Fibroblast of villous mesenchyme (primary cell): ENCODE results near the gene CHAD. TPM values are rescaled to one million over a fixed set of nuclear protein-coding genes. Genes with fewer than 3 reads are reported as not detected.
A peak's percentile ranks its signal among the peaks of the same experiment; 100 is the strongest.

ENCODE experiments used
- DNase-seq: peaks from one replicate; pipeline ENCODE4 v3.0.0-alpha.2; 2010; ENCODE audit warnings: low read depth
- H3K4me3 ChIP-seq: 2 replicates; pipeline ENCODE4 v1.5.1; 2011; ENCODE audit warnings: low read depth, mild to moderate bottlenecking, low read length
- CTCF ChIP-seq: IDR thresholded peaks from 2 replicates; pipeline ENCODE4 v1.5.1; 2012; ENCODE audit warnings: low read depth, mild to moderate bottlenecking, low read length; ENCODE audit not compliant: insufficient read depth
- total RNA-seq: library from RNA; depleted of rRNA; stranded (reverse); fragments of >200 nt; gene quantifications from 2 replicates; pipeline ENCODE4 v1.2.3, GENCODE V29; 2012

CHAD gene
- total RNA-seq, 1 donor, result not detected

DNA sequence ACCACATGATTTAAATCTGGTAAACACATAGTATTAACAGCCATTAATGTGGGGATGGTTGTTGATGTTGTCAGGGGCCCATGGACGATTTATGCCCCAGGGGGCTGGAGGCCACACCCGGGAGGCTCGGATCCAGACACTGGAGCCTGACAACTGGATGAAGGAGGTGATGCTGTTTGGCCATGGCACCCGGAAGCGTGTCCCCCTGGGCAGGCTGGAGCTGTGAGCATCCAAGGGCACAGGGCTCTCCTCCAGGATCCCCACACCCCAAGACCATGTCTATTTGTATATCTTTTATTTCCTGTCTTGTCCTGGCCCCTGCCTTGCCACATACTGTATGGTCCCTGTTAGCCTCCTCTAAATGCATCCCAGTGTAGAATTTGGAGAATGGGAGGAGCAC lies 14.6 kb upstream of the CHAD start:
- no peak for DNase-seq
- no peak overlapping the region for H3K4me3 ChIP-seq
- TF ChIP-seq CTCF, result no peak

DNA sequence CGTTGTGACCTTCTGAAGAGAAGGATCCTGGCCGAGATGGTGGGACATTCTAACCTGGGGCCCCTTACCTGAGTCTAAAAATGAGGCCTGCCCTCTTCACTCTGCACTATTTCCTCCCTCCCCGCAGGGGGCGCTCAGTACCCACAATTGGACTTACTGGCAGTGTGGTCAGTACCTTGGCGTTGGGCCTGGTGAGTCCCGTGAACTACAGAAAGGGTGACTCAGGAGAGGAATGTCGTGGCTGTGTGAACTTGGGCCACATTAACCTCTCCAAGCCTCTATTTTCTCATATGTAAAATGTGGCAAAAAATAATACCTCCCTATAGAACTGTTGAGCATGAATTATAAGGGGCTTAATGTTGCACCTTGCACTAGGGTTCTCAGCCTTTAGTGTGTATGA lies 13.8 kb upstream of the CHAD start:
- TF ChIP-seq CTCF, result peak; percentile 91
- no peak overlapping the region for H3K4me3 ChIP-seq
- DNase-seq, result peak; percentile 97

GRCh38 chr17:50482110-50482509 lies 13.4 kb upstream of the CHAD start:
- no peak for DNase-seq
- H3K4me3 ChIP-seq, result no peak overlapping the region
- no peak for TF ChIP-seq CTCF

DNA sequence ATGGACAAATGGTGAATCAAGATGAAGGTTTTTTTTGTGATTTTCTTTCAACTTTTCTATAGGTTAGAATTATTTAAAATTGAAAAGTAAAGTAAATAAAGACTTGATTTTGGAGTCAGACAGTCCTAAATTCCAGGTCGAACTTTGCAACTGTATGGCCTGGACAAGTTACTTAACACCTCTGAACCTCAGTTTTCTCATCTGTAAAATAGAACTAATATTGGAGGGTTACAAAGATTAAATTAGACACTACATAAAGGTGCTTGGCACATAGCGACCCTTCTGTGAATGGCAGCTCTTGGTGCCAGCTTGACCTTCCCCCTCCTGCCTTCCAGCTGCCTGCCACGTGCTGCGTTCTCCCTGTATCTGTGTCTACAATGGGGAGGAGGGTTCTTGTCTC lies 13.0 kb upstream of the CHAD start:
- H3K4me3 ChIP-seq, result no peak overlapping the region
- TF ChIP-seq CTCF, result no peak
- no peak for DNase-seq

DNA sequence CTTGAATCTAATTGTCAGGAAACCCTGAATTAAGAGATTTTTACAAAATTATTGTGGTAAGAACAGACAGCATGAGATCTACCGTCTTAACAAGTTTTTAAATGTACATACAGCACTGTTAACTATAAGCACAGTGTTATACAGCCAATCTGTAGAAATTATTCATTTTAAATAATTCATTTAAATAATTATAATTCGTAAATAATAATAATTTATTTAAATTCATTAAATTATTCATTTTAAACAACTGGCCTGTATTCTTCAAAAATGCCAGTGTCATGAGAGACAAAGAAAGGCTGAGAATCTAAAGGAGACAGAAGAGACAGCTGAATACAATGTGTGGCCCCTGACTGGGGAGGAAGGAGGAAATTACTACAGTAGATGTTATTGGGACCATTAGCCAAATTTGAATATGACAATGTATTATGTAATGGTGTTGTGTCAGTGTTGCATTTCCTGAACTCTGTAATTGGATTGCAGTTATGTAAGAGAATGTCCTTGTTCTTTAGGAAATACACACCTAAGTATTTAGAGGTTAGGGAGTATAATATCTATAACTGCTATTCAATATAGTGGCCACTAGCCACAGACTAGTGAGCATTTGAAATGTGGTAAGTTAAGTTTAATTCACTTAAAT lies 12.3 kb upstream of the CHAD start:
- no peak overlapping the region for H3K4me3 ChIP-seq
- no peak for TF ChIP-seq CTCF
- no peak for DNase-seq

- no peak for TF ChIP-seq CTCF
- no peak for DNase-seq
- no peak overlapping the region for H3K4me3 ChIP-seq
These were observed 11.6 kb upstream of the CHAD start for GRCh38 chr17:50480142-50480764.

- peak; percentile 42 for TF ChIP-seq CTCF
- peak; percentile 77 for DNase-seq
- H3K4me3 ChIP-seq, result peak overlapping the region; percentile 90
These were observed 11.0 kb upstream of the CHAD start for GRCh38 chr17:50479522-50480141.
